TTC549 (cell line): ENCODE measurements around the gene PSMA6.
"Not testable (repeated sequence)": the region's sequence is repeated elsewhere in the genome, so short reads cannot be mapped to it uniquely, and the experiment has no call there.

Source experiments
- FAIRE-seq: peaks from 2 replicates; lab custom pipeline; 2012; peaks lifted over from hg19 to GRCh38; lab: Jason Lieb, UNC

The PSMA6 gene

DNA sequence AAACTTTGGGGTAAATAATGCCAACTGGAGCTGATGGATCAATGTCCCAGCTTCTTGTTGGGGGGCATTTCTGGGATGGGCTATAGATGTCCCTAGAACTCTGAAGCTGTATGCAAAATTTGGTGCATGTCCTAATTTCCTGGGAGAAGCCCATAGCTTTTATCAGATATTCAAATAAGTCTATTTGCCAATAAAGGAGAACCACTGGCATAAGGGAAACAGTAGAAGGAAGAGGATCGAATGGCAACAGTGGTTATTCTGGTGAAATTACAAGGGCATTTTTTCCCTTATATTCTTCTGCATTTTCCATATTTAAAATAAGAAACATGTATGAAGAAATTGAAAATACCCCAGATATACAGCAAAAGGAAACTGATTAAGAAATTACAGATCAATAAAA, 34.2 kb downstream of the PSMA6 start:
- no peak for FAIRE-seq

DNA sequence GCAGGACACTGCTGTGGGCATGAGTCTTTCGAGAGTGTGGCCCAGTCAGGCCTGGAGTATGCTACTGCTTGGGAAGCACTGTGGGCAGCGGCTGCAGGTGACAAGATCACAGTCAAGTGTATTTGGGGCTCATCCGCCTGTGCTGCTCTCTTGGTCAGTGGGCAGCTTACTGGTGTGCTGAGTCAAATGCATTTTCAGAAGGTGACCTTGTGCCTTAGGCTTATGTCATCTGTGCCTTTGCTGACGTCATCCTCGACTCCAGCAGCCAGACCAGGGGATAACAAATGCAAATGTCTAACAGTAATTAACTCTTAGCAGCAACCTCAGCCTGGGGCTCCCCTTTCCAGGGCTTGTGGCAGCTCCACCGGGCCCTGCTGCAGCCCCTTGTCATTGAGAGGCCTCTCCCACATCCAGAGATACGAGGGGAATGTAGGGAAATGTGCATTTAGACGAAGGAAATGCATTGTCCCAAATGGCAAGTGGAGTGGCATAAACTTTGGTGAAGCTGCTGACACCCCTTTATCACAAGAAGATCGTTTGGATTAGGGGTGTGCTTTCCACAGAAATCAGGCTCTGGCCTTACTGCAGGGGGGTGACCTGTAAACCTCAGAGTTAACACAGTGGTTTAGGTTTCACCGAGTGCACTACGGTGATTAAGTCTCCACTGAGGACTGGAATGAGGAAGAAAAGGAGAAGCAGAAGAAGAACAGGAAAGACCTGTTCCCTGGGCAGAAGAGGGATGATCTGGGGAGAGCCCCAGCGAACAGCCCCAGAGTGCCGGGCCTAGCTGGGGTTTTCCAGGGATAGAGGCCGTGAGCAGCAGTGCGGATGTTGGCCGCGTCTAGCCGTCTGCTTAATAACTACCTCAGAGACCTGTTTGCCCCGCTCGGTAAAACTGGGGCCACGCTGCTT, 39.7 kb downstream of the PSMA6 start:
- no peak for FAIRE-seq

DNA sequence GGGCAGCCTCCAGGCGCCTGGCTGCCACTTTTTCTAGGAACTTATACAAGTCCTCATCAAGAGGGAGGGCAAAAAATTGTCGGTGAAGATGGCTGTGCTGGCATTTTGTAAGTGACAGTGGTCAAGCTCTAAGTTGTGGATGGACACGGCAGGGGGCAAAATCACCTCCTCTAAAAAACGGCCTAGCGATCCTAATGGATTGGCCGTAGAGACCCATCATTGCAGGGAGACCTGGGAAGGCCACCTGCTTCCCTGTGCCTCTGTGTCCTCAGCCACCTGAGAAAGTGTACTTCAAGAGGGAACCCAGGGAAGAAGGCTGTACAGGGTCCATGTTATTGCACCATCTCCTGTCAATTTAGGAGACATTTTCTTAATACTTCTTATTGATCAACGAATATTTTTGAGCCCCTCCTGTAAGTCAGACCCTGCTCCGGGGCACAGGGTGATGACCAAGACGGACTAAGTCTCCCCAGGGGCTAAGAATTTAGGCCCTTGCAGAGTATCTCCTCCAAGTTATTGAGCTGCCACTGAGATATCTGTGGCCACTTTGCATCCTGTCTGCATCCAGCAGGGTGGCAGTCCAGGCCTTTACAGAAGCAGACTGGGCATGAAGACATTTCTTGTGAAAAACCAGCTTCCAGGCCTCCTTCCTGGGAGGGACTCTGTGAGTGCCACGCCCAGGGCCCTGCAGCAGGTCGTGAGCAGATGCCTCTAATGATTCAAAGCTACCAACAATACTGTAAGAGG, 40.5 kb downstream of the PSMA6 start:
- no peak for FAIRE-seq

DNA sequence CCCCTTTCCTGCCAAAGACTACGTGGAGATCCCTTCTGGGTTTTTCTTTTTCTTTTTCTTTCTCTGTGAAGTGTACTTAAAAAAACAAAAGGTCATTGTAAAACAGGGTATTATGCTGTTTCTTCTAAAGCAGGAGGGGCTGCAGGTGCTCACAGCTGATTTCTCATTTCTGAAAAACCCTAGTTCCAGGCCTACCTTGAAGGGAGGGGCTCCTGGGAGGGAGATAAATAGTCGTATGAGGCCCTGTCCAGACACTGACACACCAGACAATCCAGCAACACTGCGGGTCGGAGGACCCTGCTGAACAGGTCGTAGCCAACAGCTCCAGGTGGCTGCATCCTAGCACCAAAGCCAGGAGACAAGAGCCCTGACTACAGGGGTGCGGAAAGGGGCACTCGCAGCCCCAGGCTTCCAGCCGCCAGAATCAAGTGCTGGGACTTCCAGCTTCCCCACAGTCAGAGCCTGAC, 41.1 kb downstream of the PSMA6 start:
- FAIRE-seq: no peak

- no peak for FAIRE-seq
Observed at GRCh38 chr14:35333797-35334743, 41.9 kb downstream of the PSMA6 start.

- no peak for FAIRE-seq
Observed at GRCh38 chr14:35335388-35336092, 43.4 kb downstream of the PSMA6 start.

DNA sequence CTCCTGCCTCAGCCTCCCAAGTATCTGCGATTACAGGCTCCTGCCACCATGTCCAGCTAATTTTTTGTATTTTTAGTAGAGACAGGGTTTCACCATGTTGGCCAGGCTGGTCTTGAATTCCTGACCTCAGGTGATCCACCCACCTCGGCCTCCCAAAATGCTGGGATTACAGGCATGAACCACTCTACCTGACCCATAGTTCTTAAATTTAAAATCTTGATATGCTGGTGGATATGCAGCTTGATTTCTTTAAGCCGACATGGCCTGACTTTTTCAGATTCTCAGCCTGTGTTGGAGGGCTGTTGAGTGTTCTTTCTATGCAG, 44.0 kb downstream of the PSMA6 start:
- FAIRE-seq: not testable (repeated sequence)

DNA sequence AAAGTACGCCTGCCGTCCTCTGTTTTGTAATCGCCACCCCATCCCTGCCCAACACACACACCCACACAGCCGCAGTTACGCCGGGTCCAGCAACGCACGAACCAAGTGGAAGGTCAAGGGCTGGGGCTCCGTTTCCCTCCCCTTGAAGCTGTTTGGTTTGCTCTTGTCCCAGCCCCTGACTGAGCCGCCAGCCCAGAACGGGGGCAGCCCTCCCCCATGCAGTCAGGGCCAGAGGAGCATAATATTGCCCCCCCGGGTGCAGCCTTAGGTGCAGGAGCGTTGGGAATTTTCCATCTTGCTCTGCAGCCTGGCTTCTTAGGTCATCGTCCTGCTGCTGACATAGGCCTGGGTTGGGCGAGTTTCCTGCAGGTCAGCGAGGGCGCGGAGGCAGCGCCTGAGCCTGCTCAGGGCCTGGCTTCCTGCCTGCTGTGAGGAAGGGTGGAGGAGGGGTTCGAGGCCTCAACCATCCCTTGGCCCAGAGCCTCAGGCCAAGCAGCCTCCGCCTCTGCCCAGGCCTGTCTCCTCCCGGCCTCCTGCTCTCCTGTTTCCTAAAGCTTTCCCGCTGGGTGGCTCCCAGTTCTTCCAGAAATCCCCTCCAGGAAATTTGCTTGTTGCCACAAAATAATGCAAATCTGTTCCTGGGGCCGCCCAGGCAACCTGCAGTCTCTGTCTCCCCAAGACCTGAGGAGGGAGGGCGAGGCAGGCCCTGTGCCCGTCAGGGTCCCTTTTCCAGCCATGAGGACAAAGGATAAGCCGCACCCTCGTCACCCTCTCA, 44.5 kb downstream of the PSMA6 start:
- FAIRE-seq: no peak

GRCh38 chr14:35337269-35338255, 45.4 kb downstream of the PSMA6 start:
- no peak for FAIRE-seq

DNA sequence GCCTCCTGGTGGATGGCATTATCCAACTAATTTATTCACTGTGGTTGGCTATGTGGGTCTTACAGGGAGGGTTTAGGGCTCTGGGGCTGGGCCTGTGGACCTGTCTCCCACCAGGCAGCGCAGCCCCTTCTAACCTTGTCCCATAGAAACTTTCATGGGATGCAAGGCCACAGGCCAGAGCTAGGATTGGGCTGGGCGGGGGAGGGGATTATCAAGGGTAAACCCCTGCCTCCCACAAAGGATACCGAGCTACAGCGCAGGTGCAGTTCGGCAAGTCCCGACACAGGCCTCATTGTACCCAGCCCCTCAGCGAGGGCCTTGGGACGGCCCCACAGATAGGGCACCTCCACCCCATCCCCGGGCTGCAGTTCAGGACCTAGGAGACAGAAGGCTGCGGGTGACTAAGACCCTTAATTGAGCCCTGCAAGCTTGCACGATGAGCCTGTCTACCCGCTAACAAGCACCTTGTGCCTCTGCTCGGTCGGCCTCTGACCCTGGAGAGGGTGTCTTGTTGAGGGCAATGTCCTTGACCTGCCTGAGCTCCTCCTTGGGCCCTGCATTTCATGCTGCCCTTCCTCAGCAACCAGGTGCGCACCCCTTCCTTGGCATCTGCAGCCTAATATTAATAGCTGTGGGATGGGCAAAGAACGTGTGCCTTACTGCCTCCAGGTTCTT, 46.7 kb downstream of the PSMA6 start:
- FAIRE-seq: no peak

DNA sequence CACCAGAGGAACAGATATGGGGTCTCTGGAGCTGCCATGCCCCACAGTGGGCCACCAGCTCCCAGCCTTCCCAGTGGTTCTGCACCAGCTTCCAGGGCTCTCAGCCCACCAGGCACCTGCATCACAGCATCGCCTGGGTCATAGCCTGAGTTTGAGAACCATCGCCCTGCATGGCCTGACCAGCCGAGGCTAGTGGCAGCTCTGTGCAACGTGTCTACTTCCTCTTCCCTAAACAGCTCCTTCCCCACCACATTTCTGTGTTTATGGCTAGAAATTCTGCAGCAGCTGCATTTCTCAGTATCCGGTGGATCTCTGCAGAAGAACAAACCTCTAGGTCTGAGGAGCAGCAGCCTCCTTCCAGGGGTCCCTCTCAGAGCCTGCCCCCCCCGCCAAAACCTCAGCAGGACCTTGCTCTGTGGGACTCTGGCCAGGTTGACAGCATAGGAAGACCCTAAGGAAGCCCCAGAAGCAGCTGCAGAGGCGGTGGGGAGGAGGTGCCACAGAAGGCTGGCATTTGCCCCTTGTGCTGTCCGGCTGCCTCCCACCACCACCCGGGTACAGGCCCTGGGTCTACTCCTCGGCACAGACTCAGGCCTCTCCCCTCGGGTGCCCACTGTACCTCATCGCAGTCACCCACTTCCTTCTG, 47.7 kb downstream of the PSMA6 start:
- FAIRE-seq: no peak

- no peak for FAIRE-seq
Observed at GRCh38 chr14:35340616-35341453, 48.7 kb downstream of the PSMA6 start.

DNA sequence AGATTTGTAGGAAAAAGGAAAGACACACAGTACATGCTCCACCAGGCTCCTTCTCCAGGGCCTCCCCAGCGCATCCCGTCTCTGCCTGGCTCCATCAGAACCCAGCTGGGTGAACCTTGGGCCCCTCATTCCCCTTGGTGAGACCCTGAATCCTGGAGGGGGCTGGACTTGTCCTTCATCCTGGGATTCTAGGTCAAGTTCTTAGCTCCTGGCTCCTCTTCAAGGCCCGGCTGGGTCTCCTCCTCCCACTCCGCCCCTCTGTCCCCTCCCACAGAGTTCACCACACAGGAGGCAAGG, 49.2 kb downstream of the PSMA6 start:
- no peak for FAIRE-seq

DNA sequence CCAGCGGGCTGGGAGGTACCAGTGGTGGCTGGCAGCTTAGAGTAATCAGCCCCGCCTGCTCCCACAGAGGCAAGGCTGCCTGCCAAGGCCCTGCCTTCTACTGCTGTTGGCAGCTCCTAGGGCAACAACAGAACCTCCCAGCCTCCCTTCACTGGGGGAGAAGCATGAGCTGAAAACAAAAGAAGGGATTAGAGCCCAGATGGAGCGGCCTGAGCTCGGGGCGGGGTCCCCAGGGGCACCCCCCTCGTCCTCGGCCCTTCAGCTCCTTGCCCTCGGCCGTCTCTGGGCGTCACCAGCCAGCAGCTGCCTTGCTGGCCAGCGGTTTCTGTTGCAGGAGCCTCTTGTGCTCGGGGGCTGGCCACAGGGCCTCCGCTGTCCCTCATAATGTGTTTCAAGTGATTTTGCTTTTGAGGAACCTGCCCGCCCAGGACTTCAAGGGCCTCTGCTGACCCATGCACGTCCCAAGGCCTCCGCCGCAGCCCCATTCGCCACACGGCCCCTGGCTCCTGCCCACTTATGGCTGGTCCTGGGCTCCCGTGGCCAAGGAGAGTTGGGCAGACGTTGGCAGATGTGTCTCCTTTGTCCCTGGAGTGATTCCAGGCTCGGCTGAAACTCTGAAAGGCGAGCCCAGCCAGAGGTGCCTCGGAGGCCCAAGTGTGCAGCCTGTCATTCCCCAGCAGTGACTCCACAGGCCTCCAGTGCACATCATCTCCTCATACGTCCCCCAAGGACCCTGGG, 49.7 kb downstream of the PSMA6 start:
- no peak for FAIRE-seq

GRCh38 chr14:35342489-35343010, 50.4 kb downstream of the PSMA6 start:
- FAIRE-seq: no peak

DNA sequence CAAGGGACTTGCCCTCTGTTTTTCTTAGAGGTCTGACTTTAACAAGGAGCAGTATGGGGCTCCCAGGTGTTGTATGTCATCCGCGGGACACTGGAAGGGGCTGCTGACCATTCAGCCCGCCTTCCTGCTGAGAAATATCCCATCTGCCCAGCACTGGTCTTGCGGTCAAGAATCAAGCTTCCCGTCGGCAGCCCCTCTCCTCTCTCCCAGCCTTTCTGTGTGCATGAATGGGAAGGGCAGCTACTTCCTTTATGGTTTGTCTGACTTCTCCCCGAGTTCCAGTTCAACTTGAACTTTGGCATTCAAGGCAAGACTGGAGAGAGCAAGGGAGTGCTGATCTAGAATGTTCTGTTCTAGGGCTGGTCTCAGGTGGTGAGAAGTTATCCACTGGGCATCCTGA, 51.5 kb downstream of the PSMA6 start:
- FAIRE-seq: no peak
